ENCODE measurements around the gene MAN1A2. TPM values are rescaled to one million over a fixed set of nuclear protein-coding genes. Genes with fewer than 3 reads are reported as not detected.
A peak's percentile ranks its signal among the peaks of the same experiment; 100 is the strongest.
"Not testable (repeated sequence)": the region's sequence is repeated elsewhere in the genome, so short reads cannot be mapped to it uniquely, and the experiment has no call there.

Gene MAN1A2
- total RNA-seq, 1 donor from 2014 or later = 23.5 TPM

- peak; percentile 94 for ATAC-seq (ENCODE audit: poor library complexity)
- intact Hi-C loops (cut with DNase I) = loop anchor here (5.0 to 10.0 kb wide), 2 partner anchors 70 to 222 kb away; partner anchors contain the start of gene TENT5C
- no peak for DNase-seq
These were observed 167.8 kb downstream of the MAN1A2 start for GRCh38 chr1:117534995-117535467.

- ATAC-seq (ENCODE audit: poor library complexity) (no peak), DNase-seq (no peak)
- intact Hi-C loops (cut with DNase I) = loop anchor here (5.0 to 10.0 kb wide), 2 partner anchors 69 to 221 kb away; partner anchors contain the start of gene TENT5C
These were observed 168.6 kb downstream of the MAN1A2 start for GRCh38 chr1:117535821-117536220.

GRCh38 chr1:117537291-117537920 lies 170.2 kb downstream of the MAN1A2 start:
- ATAC-seq (ENCODE audit: poor library complexity) = no peak
- no peak for DNase-seq
- intact Hi-C loops (cut with DNase I) = loop anchor here (5.0 to 10.0 kb wide), 2 partner anchors 67 to 220 kb away; partner anchors contain the start of gene TENT5C

GRCh38 chr1:117540532-117540931 lies 173.3 kb downstream of the MAN1A2 start:
- no peak for DNase-seq
- intact Hi-C loops (cut with DNase I) = no loop called here
- no peak for ATAC-seq (ENCODE audit: poor library complexity)

- peak; percentile 47 for DNase-seq
- intact Hi-C loops (cut with DNase I) = no loop called here
- ATAC-seq (ENCODE audit: poor library complexity) = no peak
These were observed 173.8 kb downstream of the MAN1A2 start for GRCh38 chr1:117541003-117541402.

- no peak for ATAC-seq (ENCODE audit: poor library complexity)
- intact Hi-C loops (cut with DNase I) = no loop called here
- no peak for DNase-seq
These were observed 174.3 kb downstream of the MAN1A2 start for GRCh38 chr1:117541585-117541984.

- DNase-seq (no peak), ATAC-seq (ENCODE audit: poor library complexity) (no peak)
- intact Hi-C loops (cut with DNase I) = no loop called here
These were observed 177.4 kb downstream of the MAN1A2 start for GRCh38 chr1:117544509-117545109.

- ATAC-seq (ENCODE audit: poor library complexity) = no peak
These were observed 179.2 kb downstream of the MAN1A2 start for GRCh38 chr1:117546467-117546866.

GRCh38 chr1:117553471-117553870 lies 186.2 kb downstream of the MAN1A2 start:
- ATAC-seq (ENCODE audit: poor library complexity) (no peak), DNase-seq (no peak)
- intact Hi-C loops (cut with DNase I) = no loop called here

More at GRCh38 chr1:117546467-117546866, 179.2 kb downstream of the MAN1A2 start:
- intact Hi-C loops (cut with DNase I) = no loop called here
- no peak for DNase-seq

- no peak for DNase-seq
- intact Hi-C loops (cut with DNase I) = no loop called here
- ATAC-seq (ENCODE audit: poor library complexity) = no peak
These were observed 188.6 kb downstream of the MAN1A2 start for GRCh38 chr1:117555806-117556205.

- no peak for DNase-seq
- ATAC-seq (ENCODE audit: poor library complexity) = no peak
- intact Hi-C loops (cut with DNase I) = no loop called here
These were observed 189.1 kb downstream of the MAN1A2 start for GRCh38 chr1:117556341-117556740.

GRCh38 chr1:117556976-117557375 lies 189.7 kb downstream of the MAN1A2 start:
- no peak for DNase-seq
- no peak for ATAC-seq (ENCODE audit: poor library complexity)
- intact Hi-C loops (cut with DNase I) = no loop called here

- intact Hi-C loops (cut with DNase I); ATAC-seq (ENCODE audit: poor library complexity); DNase-seq: not testable (repeated sequence)
These were observed 191.2 kb downstream of the MAN1A2 start for GRCh38 chr1:117558451-117558850.

- DNase-seq (no peak), ATAC-seq (ENCODE audit: poor library complexity) (no peak)
- intact Hi-C loops (cut with DNase I) = no loop called here
These were observed 191.9 kb downstream of the MAN1A2 start for GRCh38 chr1:117559139-117559538.

GRCh38 chr1:117559985-117560384 lies 192.7 kb downstream of the MAN1A2 start:
- no peak for ATAC-seq (ENCODE audit: poor library complexity)
- DNase-seq = no peak
- intact Hi-C loops (cut with DNase I) = no loop called here

GRCh38 chr1:117561071-117561470 lies 193.8 kb downstream of the MAN1A2 start:
- ATAC-seq (ENCODE audit: poor library complexity) (no peak), DNase-seq (no peak)
- intact Hi-C loops (cut with DNase I) = no loop called here

- DNase-seq = no peak
- intact Hi-C loops (cut with DNase I) = no loop called here
- no peak for ATAC-seq (ENCODE audit: poor library complexity)
These were observed 194.3 kb downstream of the MAN1A2 start for GRCh38 chr1:117561551-117561950.

GRCh38 chr1:117562581-117563491 lies 195.6 kb downstream of the MAN1A2 start:
- intact Hi-C loops (cut with DNase I) = no loop called here
- no peak for ATAC-seq (ENCODE audit: poor library complexity)
- no peak for DNase-seq

GRCh38 chr1:117563492-117563875 lies 196.2 kb downstream of the MAN1A2 start:
- no peak for ATAC-seq (ENCODE audit: poor library complexity)
- DNase-seq = no peak
- intact Hi-C loops (cut with DNase I) = no loop called here
